OCI-M1 (cell line): ENCODE measurements around the gene LRRC2.
"Not testable (repeated sequence)": the region's sequence is repeated elsewhere in the genome, so short reads cannot be mapped to it uniquely, and the experiment has no call there.

Experiments
- DNase-seq: peaks from one replicate; lab custom pipeline; 2025; lab: John Stamatoyannopoulos, UW

The LRRC2 gene

GRCh38 chr3:46524008-46524407, 42.1 kb downstream of the LRRC2 start:
- DNase-seq = peak; percentile 35

- DNase-seq = no peak
Observed at GRCh38 chr3:46523556-46523955, 42.5 kb downstream of the LRRC2 start.

- not testable (repeated sequence) for DNase-seq
Observed at GRCh38 chr3:46522201-46522600, 43.9 kb downstream of the LRRC2 start.

- DNase-seq = no peak
Observed at GRCh38 chr3:46521096-46521495, 45.0 kb downstream of the LRRC2 start.

GRCh38 chr3:46520531-46520930, 45.6 kb downstream of the LRRC2 start:
- no peak for DNase-seq

- DNase-seq = no peak
Observed at GRCh38 chr3:46519952-46520351, 46.1 kb downstream of the LRRC2 start.

GRCh38 chr3:46517784-46518181, 48.3 kb downstream of the LRRC2 start:
- no peak for DNase-seq

GRCh38 chr3:46517016-46517783, 48.9 kb downstream of the LRRC2 start:
- DNase-seq = no peak

GRCh38 chr3:46516521-46516920, 49.6 kb downstream of the LRRC2 start:
- DNase-seq = no peak

GRCh38 chr3:46512191-46512749, 53.8 kb downstream of the LRRC2 start:
- no peak for DNase-seq

GRCh38 chr3:46509661-46510187, 56.4 kb downstream of the LRRC2 start:
- peak; percentile 68 for DNase-seq

- peak; percentile 95 for DNase-seq
Observed at GRCh38 chr3:46508850-46509591, 57.1 kb downstream of the LRRC2 start.

GRCh38 chr3:46506526-46506925, 59.6 kb downstream of the LRRC2 start:
- no peak for DNase-seq

- no peak for DNase-seq
Observed at GRCh38 chr3:46505953-46506352, 60.1 kb downstream of the LRRC2 start.

- no peak for DNase-seq
Observed at GRCh38 chr3:46504789-46505188, 61.3 kb downstream of the LRRC2 start.

- DNase-seq = peak; percentile 45
Observed at GRCh38 chr3:46503200-46503874, 62.8 kb downstream of the LRRC2 start.

- DNase-seq = no peak
Observed at GRCh38 chr3:46501702-46502101, 64.4 kb downstream of the LRRC2 start.

- DNase-seq = peak; percentile 34
Observed at GRCh38 chr3:46500656-46501635, 65.2 kb downstream of the LRRC2 start.

- DNase-seq = no peak
Observed at GRCh38 chr3:46498916-46499519, 67.1 kb downstream of the LRRC2 start.

- DNase-seq = no peak
Observed at GRCh38 chr3:46497556-46498265, 68.4 kb downstream of the LRRC2 start, which contains the start of gene RTP3. Gene RTP3, plus strand, starts transcription at chr3:46497976. Its CDS starts 87 bp downstream, at chr3:46498063.
